Suppressor macrophage (primary cell): ENCODE results near the gene TRIM29.
A peak's percentile ranks its signal among the peaks of the same experiment; 100 is the strongest.

Experiments used
- DNase-seq, 4 experiments: peaks; one replicate each; pipeline ENCODE4 v3.0.0-alpha.2; 2020 to 2022

TRIM29 gene

DNA sequence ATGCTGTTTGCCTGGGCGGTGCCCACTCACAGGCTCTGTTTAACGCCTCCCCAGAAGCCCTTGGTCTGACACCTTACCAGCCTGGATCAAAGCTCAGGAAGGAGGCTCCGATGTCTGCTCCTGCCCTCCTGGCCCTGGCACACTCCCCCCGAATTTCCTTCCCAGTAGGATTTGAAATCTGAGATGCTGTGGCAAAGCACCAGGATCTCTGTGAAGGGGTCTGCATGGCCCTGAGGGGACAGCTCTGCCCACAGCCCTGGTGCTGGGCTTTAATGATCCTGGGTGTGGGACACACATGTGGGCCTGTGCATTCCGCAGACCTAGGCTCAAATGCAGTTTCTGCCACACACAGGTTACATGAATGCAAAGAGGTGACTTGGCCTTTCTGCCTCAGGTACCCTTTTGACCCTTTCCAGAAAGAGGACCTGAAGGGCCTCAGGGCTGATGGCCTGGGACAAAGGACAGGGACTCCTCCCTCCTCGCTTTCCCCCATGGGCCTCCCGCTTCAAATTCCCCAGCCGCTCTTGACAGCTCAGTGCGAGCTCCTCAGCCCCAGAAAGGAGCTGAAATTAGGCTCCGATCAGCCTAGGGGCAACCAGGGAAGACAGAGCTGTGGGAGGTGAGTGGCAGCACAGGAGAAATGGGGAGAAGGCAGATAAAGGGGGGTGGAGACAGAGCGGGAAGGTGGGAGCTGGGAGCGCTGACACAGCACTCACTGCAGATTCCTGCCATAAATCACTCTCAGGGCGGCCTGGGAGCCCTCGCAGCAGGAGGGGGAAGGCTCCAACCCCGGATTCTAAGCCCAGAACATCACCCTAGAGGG, 41.3 kb downstream of the TRIM29 start:
- no peak for DNase-seq

DNA sequence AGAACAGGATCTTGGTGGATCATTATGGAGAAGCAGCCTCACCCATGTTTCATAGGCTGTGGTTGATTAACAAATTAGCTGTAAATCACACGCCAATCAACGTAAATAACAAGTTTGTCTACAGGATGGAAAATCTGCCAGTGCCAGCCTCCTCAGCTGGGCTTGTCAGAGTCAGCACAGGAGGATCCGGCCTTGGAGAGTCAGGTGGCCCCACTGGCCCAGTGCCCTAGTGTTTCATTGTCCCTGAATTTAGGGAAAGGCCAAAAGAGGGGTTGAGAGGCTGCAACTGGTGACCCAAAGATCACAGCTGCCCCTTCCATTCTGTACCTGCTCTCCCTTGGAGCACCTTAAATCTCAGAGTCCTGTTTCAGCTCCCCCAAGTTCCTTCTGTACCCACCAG, 42.4 kb downstream of the TRIM29 start:
- DNase-seq: no peak

DNA sequence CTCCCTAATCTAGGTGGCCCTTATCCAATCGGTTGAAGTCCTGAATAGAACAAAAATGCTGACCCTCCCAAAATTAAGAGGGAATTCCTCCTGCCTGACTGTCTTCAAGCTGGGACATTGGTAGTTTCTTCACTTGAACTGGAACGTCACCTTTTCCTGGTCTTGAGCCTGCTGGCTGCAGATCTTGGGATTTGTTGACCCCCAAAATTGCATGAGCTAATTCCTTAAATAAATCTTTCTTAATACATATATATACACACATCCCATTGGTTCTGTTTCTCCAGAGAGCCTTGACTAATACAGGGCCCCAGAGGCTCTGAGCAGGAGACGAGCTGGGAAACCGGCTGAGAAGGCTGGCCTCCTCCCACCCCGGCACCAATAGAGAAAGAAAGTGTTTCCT, 46.2 kb downstream of the TRIM29 start:
- no peak for DNase-seq

DNA sequence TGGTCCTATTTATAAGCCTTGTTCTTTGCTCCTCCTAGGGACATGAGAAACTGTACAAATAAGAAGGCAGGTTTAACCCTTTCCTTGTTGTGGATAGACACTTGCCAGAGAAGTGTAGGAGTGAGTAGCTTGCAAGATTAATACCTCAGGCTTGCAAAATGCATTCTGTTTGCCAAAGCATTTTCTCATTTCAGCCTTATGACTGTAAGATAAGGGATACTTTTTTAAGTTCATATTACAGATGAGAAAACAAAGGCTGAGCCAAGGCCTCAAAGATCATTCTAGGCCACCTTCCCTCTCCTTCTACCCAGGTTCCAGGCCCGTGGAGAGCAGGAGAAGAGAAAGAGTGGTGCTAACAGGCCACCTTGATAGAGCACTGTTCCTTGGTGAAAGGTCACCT, 46.8 kb downstream of the TRIM29 start:
- no peak for DNase-seq

DNA sequence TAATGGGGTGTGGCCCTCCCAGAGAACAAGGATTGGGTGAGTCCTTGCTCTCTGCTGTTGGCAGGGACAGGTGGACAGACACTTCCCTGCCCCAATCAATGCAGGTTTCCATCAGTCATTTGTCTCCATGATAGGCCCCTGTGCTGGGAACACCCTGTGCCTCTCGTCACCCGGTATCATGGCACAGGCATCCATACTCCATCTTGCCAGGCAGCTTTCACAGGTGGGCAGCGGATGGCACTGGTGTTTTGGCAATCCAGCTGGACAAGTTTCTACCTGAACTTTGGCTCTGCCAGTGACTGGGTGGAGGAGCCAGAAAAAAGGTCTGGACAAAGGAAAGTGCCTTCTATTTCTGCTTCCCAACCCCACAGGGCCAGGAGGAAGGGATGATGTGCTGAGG, 47.5 kb downstream of the TRIM29 start:
- DNase-seq: no peak

DNA sequence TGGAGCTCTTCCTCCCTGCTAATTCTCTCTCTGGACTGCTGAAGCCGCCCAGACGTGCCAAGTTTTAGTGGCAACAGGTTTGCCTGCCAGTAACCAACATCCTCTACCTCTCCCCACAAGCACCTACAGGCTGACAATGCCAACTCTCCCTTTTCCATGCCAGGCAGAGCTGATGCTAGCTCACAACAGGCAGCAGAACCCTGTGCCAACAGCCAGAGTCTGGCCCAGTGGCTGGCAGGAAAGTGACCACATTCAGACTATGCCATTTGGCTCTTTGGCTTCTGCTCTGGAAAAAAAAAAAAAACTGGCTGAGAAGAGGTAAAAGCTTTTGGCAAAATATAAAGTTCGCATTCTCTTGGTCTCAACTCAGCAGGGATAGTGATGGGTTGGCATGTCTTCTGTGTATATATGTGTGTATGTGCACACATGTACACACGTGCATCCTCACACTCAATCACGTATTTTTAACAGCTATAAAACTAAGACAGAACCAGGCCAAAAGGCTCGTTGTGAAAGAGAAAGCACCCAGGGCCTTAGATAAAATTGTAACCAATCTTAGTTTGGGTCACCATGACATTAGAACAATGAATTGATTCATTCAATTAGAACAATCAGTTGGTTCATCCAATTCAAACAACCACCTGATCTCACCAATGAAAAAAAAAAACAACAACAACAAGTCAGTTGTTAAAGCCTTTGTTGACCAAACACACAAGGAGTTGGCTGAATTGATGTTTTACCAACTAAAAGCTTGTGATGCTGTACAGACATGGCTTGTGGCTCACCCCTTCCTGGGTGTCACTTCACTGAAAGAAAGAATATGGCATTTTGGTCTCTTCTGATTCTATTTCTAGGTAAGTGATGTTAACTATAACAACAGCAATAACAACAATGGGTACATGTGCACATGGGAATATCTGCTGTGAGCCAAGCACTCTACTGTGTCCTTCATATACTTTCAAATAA, 48.6 kb downstream of the TRIM29 start:
- no peak for DNase-seq

DNA sequence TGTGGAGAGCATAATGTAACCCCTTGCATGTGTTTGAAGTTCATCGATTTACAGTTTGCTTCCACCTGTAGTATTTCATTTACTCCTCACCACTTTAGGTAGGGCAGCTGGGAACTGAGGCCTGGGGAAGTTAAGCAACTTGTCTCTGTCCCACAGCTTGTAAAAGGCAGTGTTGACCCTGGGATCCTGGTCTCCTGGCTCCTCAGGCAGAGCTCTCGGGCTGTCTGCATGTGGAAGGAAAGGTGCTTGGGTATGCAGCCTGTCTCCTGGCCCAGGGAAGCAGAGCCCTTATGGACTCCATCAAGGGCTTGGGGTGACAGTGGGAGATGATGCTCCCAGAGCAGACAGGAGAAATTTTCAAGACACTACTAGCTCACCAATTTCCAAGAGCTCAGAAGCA, 49.9 kb downstream of the TRIM29 start:
- DNase-seq: no peak

DNA sequence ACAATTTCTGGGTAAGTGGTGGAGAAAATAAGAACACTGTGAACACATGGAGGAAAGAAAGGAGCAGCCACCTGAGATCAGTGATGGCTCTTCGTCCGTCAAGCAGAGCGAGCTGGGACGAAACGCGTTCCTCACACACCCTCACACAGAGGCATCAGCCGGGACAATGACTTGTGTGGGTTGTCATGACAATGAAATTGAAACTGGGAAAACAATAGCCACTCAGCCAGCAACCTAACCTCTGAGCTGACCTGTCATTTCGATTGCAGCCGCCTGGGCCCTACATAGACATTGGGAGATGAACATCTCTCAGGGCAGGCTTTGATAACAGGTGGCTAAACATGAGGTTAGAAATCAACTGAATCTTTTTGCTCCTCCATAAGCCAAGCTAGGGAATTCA, 51.3 kb downstream of the TRIM29 start:
- DNase-seq: no peak

DNA sequence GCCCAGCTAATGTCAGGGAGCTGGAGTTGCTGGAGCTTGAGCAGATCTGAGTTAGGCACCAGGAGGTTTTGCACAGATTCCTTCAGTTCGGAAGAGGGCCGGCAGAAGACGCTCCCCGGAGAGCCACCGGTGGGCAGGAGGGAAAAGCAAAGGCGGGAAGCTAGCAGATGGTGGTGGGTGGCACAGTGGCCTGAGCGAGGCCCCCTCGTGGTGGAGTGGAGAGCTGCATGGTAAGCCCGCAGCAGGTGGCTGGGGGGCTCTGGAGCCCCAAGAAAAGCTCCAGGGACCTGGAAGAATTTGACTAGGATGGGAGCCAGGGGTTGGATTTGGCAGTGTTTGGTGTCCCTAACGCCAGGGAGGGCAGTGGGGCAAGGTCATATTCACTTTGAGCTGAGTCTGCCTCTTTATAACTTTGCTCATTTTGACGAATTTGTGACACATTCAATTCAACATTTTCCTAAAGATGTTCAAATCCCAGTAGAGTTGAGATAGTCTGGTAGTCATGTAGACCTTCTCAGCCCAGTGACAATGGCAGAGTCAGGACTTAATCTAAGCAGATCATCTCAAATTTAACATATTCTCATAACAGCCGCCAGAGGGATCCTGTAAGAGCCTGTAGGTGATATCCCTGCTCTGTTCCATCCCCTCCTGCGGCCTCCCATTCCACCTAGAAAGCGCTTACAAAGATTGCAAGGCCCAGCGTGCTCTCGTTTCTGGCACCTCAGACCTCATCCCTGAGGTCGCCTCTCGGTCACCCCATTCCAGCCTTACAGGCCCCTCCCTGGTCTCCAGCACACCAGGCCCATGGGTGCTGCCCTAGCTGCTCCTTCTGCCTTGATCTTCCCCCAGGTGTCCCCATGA, 57.9 kb downstream of the TRIM29 start:
- DNase-seq: peak; percentile 9 to 54 (median 30)

DNA sequence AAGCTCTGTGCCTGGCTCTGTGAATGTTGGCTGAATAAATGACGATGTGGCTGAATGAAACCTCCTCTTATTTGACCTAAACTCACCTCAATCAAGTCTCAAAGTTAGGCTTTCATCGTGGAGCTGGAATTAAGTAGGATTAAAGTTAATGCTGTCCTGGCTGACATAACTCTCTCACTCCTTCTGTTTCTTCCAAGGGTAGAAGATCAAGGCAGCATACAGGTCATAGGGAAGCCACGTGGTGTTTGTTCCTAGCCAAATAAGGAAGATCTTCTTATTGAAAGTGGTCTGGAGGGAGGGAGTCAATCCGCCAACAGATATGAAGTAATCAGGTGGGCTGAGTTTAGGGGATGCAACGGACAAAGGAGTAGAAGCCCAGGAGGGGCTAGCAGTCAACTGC, 59.5 kb downstream of the TRIM29 start:
- peak in 1 of 4 experiments; percentile 1 for DNase-seq

DNA sequence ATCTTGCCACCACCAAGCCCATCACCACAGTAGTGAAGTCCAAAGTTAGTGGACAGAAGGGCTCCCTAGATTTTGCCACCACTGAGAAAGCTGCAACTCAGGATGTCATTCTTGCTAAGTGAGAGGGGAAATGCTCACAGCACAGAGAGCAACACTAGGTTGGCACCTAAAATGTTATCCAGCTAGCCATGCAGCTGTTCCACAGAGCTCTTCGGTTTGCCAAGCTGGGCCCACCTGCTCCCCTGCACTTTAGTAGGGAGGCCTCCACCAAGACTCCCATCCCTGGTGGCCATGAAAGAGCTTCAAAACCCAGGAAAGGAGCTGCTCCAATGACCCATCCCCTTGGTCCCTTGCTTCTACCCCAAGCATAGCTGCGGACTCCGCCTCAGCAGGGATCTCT, 63.8 kb downstream of the TRIM29 start:
- no peak for DNase-seq

DNA sequence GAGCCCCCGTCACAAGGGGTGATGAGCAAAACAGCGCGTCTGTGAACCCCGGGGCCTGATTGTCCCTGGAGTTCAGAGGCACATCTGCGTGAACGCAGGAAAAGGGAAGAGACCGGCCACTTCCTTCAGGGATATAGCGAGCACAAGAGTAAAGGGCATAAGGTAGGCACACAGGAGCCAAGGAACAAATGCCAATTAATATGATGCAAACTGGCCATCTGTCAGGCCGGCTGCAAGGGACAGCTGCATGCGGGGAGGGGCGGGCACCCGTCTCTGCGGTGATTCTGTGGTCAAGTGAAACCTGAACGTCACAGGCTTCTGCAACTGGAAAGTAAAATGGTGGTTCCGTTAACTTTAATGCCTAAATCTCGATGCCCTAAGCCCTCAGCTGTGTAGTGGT, 64.7 kb downstream of the TRIM29 start:
- no peak for DNase-seq

DNA sequence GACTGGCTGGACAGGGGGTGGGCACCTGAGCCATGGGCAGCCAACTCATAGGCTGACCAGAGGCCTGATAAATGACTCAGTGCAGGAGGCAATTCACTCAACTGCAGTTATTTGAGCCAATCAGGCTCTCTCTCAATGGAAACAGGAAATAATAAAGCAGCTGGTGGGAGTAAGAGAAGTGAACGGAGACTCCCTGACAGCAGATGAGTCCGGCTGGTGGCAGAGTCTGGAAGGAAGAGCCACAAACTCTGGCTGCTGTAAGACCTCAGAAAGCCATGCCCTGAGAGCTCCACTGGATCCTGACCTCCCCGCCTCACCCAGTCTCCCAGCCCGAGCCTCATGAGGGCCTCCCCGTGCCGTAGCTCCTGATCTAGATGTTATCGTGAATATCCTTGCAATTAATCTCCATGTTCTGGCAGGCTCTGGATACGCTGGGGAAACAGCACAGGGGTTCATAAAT, 69.8 kb downstream of the TRIM29 start:
- DNase-seq: peak; percentile 41 to 70 (median 54)

DNA sequence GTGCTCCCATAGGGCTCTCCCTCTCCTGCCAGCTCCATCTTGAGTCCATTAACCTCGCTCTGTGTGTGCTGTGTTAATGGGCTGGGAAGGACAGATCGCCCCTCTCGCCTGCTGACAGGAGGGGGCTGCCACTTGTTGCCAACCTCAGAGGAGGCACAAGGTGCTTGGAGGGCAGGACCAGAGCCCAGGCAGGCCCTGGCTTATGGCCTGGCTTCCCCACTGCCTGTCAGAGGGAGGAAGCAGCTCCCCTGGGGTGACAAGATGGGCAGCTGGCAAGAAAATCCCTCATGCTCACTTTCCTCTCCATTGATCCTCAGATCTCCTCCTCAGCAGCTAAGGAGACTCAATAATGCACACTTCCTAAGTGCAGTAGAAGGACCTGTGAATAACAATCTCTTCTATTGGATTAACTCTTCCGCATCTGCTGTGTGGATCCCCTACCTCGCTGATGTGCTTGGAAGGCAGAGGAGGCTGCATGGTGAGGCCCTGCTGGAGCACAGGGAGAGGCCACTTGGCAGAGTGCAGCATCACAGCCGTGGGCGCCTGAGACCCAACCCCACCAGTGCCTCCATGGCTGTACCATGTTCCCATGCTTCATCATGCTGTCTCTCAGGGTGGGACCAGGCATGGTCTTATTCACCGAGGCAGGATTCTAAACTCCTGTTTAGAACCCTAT, 70.3 kb downstream of the TRIM29 start:
- no peak for DNase-seq

DNA sequence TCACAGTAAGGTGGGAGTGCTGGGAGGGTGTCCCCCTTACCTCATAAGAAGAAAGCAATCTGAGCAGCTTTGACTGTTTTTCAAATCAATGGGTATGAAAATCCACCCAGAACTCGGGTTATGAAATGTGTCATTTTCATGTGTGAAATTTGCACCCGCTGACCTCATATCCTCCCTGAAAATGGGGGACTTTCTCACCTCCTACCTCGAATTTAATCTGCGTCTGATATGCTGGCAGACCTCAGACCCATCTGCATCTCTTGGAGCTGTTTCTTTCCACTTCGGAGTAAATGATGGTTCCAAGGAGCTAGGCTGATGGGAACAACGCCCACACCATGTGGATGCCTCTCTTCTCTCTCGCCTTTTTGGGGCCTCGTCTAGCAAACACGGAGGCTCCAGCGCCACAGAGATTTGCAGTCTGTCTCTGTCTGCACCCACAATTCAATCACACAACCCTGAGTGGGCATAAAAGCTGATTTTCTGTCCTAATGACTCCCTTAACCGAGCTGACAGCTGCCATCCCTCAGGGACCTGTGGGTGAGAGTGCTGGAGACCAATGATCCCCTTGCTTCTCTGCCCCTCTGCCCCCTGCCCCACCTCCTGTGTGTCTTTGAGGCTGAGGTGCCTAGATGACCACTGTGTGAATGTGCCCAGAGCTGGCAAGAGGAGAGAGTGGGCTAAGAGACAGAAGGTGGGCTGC, 71.0 kb downstream of the TRIM29 start:
- DNase-seq: no peak

DNA sequence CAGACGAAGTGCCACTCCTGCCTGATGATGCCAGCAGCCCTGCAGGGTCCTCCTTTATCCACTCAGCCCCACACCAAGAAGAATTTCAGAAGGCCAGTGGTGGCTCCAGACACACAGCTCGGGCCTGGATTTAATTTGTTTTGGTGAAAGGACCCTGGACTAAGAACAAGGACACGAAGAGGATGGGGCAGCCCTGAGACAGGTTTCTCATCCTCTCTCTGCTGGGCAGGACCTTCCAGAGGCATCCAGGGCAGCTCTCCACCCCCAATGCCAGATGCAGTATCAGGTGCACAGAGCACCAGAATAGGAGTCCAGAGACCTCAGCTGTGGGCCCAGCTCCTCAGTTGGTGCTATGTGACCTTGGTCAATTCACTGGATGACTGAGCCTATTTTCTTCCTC, 72.0 kb downstream of the TRIM29 start:
- DNase-seq: no peak

DNA sequence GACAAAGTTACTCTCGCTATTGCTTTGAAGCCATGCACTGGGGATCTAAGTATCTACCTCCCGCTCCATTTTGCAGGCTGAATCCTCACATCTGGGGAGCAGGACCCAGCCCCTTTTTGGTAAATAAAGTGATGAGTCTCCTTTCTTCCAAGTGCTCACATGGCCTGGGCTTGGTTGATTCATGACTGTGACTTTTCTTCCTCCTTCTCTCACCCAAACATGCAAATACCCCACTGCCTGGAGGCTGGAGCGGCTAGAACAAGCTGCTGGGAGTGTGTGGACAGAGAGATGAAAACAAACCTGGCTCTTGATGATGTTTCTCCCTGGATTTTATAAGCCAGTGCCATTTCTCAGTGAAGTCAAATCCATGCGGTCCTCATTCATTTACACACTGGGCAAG, 72.7 kb downstream of the TRIM29 start:
- no peak for DNase-seq

DNA sequence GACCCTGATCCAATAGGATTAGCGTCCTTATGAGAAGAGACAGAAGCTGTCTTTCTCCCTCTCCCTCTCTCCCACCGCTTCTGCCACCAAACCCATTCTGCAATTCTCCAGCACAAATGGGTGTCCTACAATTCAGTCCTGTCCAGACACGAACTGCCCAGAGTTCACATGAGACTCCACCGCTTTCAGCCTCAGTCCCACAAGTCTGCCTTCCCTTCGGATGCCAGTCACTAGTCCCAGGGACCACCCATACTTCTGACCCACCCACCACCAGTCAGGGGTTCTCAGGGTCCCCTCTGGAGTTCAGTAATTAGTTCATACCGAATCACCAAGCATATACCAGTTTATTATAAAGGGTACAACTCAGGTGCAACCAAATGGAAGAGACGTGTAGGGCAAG, 73.6 kb downstream of the TRIM29 start:
- no peak for DNase-seq

DNA sequence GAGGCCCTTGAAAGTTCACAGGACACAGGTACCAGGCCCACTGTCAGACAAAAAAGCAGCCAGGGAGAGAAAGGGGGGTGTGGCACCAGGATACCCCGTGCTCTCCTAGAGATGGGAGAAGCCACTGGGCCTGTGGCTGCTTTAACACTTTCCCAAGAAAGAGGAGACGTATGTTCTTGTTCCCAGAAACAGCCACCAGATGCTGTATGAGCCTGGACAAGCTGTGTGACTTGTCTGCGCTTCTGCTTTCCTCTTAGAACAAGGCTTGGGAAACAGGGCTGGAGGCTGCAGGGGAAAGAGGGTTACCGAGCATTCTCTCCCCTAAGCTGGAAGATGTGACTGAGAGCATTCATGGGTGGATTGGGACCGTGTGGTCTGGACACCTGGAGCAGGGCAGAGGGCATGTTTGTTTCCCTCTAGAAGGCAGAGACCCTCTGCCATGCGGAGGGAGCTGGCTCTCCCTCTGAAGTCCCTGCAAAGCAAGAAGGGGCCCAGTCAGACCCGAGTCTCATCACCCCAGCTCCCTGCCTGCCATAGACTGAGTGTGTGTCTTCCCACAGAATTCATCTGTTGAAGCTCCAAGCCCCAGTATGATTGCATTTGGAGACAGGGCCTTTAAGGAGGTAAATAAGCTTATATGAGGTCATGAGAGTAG, 74.1 kb downstream of the TRIM29 start:
- no peak for DNase-seq

DNA sequence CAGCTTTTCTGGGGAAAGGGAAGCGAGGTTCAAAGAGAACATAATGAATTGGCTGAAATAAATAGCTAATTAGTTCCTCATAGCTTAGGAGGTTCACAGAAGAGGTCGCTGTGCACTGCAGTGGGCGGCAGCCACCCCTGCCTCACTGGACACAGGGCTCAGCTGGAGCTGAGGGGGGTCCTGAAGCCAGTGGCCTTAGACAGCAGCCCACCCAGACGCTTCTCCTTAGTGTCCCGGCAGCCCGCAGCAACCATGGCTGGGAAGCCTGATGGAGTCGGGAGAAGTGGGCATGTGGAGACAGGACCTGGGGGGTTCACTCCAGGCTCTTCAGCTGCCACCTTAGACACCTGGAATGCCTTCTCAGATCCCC, 75.4 kb downstream of the TRIM29 start:
- no peak for DNase-seq
